Liver (tissue), 3 donors: ENCODE data around the gene GNB1.

Experiments
- EGR1 ChIP-seq, 2 donors: IDR thresholded peaks; 2 replicates each; pipeline ENCODE4 v1.6.1; 2016 to 2018; ENCODE audit warnings: antibody characterized with exemption in 2 of 2, low read depth in 2 of 2
- FOXA1 ChIP-seq: IDR thresholded peaks from 2 replicates; pipeline ENCODE4 v1.6.1; 2016; ENCODE audit warnings: antibody characterized with exemption
- FOXA2 ChIP-seq: IDR thresholded peaks from 2 replicates; pipeline ENCODE4 v1.6.1; 2016; ENCODE audit warnings: antibody characterized with exemption
- GABPA ChIP-seq, 2 donors: IDR thresholded peaks in 1 of 2; conservative IDR thresholded peaks in 1 of 2; 2 replicates each; pipeline ENCODE4 v1.6.1; 2016; ENCODE audit warnings: antibody characterized with exemption in 2 of 2, mild to moderate bottlenecking in 1 of 2, moderate library complexity in 1 of 2
- JUND ChIP-seq, 2 donors: IDR thresholded peaks; 2 replicates each; pipeline ENCODE4 v1.6.1; 2016; ENCODE audit warnings: antibody characterized with exemption in 2 of 2
- RAD21 ChIP-seq, 2 donors: IDR thresholded peaks; 2 replicates each; pipeline ENCODE4 v1.6.1; 2016; ENCODE audit warnings: antibody characterized with exemption in 2 of 2, mild to moderate bottlenecking in 2 of 2
- SP1 ChIP-seq: IDR thresholded peaks from 2 replicates; pipeline ENCODE4 v1.6.1; 2018; ENCODE audit warnings: antibody characterized with exemption, mild to moderate bottlenecking
- TAF1 ChIP-seq: conservative IDR thresholded peaks from 2 replicates; pipeline ENCODE4 v1.6.1; 2016; ENCODE audit warnings: antibody characterized with exemption, mild to moderate bottlenecking
- YY1 ChIP-seq: IDR thresholded peaks from 2 replicates; pipeline ENCODE4 v1.6.1; 2016; ENCODE audit warnings: antibody characterized with exemption, mild to moderate bottlenecking
- TF ChIP-seq, protein P1 (sequence below): fragments of 150-350 bp; IDR thresholded peaks from 2 replicates; pipeline ENCODE4 v1.5.1; 2017; ENCODE audit warnings: improper control_type of control experiment, low read depth, low read length; ENCODE audit not compliant: missing input control
- TF ChIP-seq, protein P2 (sequence below): IDR thresholded peaks from 2 replicates; pipeline ENCODE4 v1.6.1; 2016; ENCODE audit warnings: antibody characterized with exemption
- TF ChIP-seq, protein P3 (sequence below): IDR thresholded peaks from 2 replicates; pipeline ENCODE4 v1.6.1; 2016; ENCODE audit warnings: antibody characterized with exemption, mild to moderate bottlenecking
- donor health status: healthy.
- donor health status: healthy.

DNA sequence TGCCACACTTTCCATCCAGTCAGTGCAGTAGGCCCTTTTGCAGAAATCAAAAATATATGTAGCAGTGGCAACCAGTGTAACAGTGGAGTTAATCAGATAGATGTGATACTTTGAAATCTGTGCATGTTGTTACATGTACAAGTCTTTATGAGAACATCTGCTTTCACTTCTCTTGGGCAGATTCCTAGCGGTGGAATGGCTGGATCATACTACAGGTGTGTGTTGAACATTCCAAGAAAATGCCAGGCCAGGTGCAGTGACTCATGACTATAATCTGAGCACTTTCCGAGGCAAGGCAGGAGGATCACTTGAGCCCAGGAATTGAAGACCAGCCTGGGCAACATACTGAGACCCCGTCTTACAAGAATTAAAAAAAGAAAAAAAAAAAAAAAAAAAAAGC lies 55.3 kb downstream of the GNB1 start:
- TF ChIP-seq, protein P1, sequence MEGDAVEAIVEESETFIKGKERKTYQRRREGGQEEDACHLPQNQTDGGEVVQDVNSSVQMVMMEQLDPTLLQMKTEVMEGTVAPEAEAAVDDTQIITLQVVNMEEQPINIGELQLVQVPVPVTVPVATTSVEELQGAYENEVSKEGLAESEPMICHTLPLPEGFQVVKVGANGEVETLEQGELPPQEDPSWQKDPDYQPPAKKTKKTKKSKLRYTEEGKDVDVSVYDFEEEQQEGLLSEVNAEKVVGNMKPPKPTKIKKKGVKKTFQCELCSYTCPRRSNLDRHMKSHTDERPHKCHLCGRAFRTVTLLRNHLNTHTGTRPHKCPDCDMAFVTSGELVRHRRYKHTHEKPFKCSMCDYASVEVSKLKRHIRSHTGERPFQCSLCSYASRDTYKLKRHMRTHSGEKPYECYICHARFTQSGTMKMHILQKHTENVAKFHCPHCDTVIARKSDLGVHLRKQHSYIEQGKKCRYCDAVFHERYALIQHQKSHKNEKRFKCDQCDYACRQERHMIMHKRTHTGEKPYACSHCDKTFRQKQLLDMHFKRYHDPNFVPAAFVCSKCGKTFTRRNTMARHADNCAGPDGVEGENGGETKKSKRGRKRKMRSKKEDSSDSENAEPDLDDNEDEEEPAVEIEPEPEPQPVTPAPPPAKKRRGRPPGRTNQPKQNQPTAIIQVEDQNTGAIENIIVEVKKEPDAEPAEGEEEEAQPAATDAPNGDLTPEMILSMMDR = no peak
- TF ChIP-seq TAF1 = no peak
- TF ChIP-seq SP1 = no peak
- TF ChIP-seq RAD21 (IDR thresholded peaks at IDR 0.05) = no peak
- no peak for TF ChIP-seq YY1
- TF ChIP-seq, protein P2, sequence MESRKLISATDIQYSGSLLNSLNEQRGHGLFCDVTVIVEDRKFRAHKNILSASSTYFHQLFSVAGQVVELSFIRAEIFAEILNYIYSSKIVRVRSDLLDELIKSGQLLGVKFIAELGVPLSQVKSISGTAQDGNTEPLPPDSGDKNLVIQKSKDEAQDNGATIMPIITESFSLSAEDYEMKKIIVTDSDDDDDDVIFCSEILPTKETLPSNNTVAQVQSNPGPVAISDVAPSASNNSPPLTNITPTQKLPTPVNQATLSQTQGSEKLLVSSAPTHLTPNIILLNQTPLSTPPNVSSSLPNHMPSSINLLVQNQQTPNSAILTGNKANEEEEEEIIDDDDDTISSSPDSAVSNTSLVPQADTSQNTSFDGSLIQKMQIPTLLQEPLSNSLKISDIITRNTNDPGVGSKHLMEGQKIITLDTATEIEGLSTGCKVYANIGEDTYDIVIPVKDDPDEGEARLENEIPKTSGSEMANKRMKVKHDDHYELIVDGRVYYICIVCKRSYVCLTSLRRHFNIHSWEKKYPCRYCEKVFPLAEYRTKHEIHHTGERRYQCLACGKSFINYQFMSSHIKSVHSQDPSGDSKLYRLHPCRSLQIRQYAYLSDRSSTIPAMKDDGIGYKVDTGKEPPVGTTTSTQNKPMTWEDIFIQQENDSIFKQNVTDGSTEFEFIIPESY = no peak
- TF ChIP-seq, protein P3, sequence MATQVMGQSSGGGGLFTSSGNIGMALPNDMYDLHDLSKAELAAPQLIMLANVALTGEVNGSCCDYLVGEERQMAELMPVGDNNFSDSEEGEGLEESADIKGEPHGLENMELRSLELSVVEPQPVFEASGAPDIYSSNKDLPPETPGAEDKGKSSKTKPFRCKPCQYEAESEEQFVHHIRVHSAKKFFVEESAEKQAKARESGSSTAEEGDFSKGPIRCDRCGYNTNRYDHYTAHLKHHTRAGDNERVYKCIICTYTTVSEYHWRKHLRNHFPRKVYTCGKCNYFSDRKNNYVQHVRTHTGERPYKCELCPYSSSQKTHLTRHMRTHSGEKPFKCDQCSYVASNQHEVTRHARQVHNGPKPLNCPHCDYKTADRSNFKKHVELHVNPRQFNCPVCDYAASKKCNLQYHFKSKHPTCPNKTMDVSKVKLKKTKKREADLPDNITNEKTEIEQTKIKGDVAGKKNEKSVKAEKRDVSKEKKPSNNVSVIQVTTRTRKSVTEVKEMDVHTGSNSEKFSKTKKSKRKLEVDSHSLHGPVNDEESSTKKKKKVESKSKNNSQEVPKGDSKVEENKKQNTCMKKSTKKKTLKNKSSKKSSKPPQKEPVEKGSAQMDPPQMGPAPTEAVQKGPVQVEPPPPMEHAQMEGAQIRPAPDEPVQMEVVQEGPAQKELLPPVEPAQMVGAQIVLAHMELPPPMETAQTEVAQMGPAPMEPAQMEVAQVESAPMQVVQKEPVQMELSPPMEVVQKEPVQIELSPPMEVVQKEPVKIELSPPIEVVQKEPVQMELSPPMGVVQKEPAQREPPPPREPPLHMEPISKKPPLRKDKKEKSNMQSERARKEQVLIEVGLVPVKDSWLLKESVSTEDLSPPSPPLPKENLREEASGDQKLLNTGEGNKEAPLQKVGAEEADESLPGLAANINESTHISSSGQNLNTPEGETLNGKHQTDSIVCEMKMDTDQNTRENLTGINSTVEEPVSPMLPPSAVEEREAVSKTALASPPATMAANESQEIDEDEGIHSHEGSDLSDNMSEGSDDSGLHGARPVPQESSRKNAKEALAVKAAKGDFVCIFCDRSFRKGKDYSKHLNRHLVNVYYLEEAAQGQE = no peak
- no peak for TF ChIP-seq FOXA1
- no peak for TF ChIP-seq JUND (IDR thresholded peaks at IDR 0.05)
- no peak for TF ChIP-seq GABPA (IDR thresholded peaks at IDR 0.05 in 1 of 2, conservative IDR thresholded peaks at IDR 0.05 in 1 of 2)
- no peak for TF ChIP-seq EGR1 (IDR thresholded peaks at IDR 0.05; ENCODE audit: low read depth in 2 of 2)
- TF ChIP-seq FOXA2 = no peak
